ENCODE measurements around the gene WRAP73.

The WRAP73 gene

GRCh38 chr1:3651026-3651929 is 1.4 kb upstream of the WRAP73 start:
- peak; percentile 61 for DNase-seq (ENCODE audit: low spot score)
- no peak for TF ChIP-seq CTCF (IDR thresholded peaks at IDR 0.05; ENCODE audit: extremely low read depth, missing control alignments)

DNA sequence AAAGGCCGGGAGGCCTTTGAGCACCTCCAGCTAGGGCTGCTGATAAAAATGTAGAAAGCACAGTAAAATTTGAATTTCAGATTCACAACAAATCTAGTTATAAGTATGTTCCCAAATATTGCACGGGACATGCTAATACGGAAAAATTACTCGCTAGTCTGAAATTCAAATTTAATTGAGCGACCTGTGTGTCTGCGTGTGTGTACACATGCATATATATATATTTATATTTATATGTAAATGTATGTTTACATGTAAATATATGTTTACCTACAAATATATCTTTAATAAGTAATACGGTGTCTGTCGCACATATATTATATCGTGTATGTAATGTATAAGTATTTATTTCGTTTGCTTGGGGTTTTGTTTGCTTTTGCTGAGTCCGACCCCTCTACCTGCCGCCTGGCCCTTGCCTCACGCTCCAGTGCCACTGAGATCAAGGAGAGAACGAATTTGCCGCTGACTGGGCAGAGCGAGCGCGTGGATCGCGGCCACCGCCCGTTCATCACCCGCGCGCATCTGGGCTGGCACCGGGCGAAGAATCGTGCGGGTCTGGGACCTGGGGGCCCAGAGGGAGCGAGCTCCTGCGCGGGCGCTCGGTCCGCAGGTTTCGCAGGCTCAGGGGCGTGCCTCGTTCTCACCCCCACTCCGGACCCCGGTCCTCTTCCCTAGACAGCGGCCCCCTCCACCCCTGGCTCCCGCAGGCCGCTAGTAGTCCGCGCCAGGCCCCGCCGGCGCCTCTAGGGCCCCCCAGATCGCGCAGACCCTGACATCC is 534 bp upstream of the WRAP73 start:
- no peak for TF ChIP-seq CTCF (IDR thresholded peaks at IDR 0.05; ENCODE audit: extremely low read depth, missing control alignments)
- DNase-seq (ENCODE audit: low spot score) = no peak

GRCh38 chr1:3646596-3646995 is 3.3 kb downstream of the WRAP73 start:
- no peak for TF ChIP-seq CTCF (IDR thresholded peaks at IDR 0.05; ENCODE audit: extremely low read depth, missing control alignments)
- DNase-seq (ENCODE audit: low spot score) = no peak

GRCh38 chr1:3645666-3646355 is 4.1 kb downstream of the WRAP73 start:
- TF ChIP-seq CTCF (IDR thresholded peaks at IDR 0.05; ENCODE audit: extremely low read depth, missing control alignments) = no peak
- no peak for DNase-seq (ENCODE audit: low spot score)

GRCh38 chr1:3645247-3645646 is 4.7 kb downstream of the WRAP73 start:
- TF ChIP-seq CTCF (IDR thresholded peaks at IDR 0.05; ENCODE audit: extremely low read depth, missing control alignments) = no peak
- no peak for DNase-seq (ENCODE audit: low spot score)

GRCh38 chr1:3644273-3644672 is 5.6 kb downstream of the WRAP73 start:
- TF ChIP-seq CTCF (IDR thresholded peaks at IDR 0.05; ENCODE audit: extremely low read depth, missing control alignments) = no peak
- DNase-seq (ENCODE audit: low spot score) = no peak
